GM10266 (cell line): Measurements from ENCODE around the gene ANKS1B.

ENCODE experiments used
- DNase-seq: peaks from one replicate; pipeline ENCODE4 v3.0.0; 2012; ENCODE audit errors: extremely low spot score
- CTCF ChIP-seq: IDR thresholded peaks from 2 replicates; pipeline ENCODE4 v1.5.1; 2012; ENCODE audit warnings: mild to moderate bottlenecking, low read depth; ENCODE audit not compliant: control insufficient read depth, insufficient read depth; ENCODE audit errors: missing control alignments

ANKS1B gene

GRCh38 chr12:99138393-99138792 lies 846.3 kb downstream of the ANKS1B start:
- DNase-seq = no peak
- TF ChIP-seq CTCF = no peak

GRCh38 chr12:99137124-99137855 lies 847.4 kb downstream of the ANKS1B start:
- no peak for DNase-seq
- no peak for TF ChIP-seq CTCF

GRCh38 chr12:99136516-99136915 lies 848.2 kb downstream of the ANKS1B start:
- no peak for DNase-seq
- no peak for TF ChIP-seq CTCF

GRCh38 chr12:99135376-99135775 lies 849.4 kb downstream of the ANKS1B start:
- DNase-seq = no peak
- TF ChIP-seq CTCF = no peak

GRCh38 chr12:99133401-99133800 lies 851.3 kb downstream of the ANKS1B start:
- TF ChIP-seq CTCF = no peak
- DNase-seq = no peak

GRCh38 chr12:99131751-99132199 lies 853.0 kb downstream of the ANKS1B start:
- peak; percentile 15 for DNase-seq
- TF ChIP-seq CTCF = no peak

GRCh38 chr12:99130808-99131553 lies 853.8 kb downstream of the ANKS1B start:
- DNase-seq = peak; percentile 24
- TF ChIP-seq CTCF = no peak
